AG10803 (cell line): Measurements from ENCODE around the gene PROB1.

Experiments
- DNase-seq: peaks from one replicate; pipeline ENCODE4 v3.0.0; 2010; ENCODE audit warnings: low read depth
- H3K4me3 ChIP-seq: 2 replicates; pipeline ENCODE4 v1.5.1; 2011; ENCODE audit warnings: mild to moderate bottlenecking, low read length, control low read depth
- TF ChIP-seq, protein P1 (sequence below): conservative IDR thresholded peaks from 2 replicates; pipeline ENCODE4 v1.5.1; 2011; ENCODE audit warnings: mild to moderate bottlenecking, low read length, control low read depth, inconsistent platforms

PROB1 gene

DNA sequence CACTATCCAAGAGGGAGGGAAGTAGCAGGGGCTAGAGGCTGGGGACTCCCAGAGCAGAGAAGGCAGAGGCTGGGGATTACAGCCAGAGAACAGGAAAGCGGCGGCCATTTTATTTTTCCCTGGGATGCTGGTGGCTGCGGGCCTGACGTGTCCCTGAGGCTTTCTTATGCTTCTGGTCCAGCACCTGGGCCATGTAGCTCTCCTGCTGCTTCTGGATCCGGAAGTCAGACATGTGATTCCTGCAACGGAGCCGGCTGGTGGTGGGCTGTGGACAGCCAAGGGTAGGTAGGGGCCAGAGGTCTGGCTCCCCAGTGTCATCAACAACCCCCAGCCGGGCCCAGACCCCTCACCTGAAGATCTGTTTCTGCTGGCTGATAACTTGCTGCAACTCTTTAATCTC lies 1.8 kb upstream of the PROB1 start:
- TF ChIP-seq, protein P1, sequence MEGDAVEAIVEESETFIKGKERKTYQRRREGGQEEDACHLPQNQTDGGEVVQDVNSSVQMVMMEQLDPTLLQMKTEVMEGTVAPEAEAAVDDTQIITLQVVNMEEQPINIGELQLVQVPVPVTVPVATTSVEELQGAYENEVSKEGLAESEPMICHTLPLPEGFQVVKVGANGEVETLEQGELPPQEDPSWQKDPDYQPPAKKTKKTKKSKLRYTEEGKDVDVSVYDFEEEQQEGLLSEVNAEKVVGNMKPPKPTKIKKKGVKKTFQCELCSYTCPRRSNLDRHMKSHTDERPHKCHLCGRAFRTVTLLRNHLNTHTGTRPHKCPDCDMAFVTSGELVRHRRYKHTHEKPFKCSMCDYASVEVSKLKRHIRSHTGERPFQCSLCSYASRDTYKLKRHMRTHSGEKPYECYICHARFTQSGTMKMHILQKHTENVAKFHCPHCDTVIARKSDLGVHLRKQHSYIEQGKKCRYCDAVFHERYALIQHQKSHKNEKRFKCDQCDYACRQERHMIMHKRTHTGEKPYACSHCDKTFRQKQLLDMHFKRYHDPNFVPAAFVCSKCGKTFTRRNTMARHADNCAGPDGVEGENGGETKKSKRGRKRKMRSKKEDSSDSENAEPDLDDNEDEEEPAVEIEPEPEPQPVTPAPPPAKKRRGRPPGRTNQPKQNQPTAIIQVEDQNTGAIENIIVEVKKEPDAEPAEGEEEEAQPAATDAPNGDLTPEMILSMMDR = no peak

DNA sequence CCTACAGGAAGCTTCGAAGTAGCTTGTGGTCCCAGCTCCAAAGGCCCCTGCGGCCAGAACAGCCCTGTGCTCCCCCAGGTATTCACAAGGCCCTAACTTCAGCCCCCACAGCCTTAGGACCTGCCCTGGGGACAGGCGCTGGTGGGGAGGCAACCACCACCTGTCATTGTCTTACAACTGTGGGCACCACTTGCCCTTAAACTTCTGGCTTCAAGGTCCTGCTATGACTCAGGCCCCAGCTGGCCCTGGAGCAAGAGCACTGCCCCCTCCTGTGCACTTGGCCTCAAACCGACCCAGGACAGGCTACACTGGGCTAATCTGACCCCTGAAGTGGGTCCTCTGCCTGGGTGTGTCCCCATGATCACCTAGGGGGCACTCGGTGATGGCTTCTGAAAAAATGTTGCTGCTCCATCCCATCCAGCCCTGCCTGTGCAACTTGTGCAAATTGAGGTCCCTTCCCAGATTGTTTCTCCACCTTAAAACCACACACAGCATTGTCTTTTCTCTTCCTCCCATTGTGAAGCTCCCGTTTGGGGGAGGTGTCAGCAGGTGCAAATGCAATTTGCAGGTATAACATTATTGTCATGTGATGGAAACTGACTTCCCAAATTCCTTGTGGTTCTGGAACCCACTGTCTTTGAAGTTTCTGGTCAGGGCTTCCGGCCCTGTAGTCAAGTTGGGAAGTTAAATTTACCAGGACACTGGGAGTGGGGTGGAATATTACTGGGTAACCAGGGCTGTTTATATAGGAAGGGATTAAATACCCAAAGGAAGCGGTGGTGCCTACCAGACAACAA lies 1.1 kb upstream of the PROB1 start:
- DNase-seq = no peak
- H3K4me3 ChIP-seq = no peak overlapping the region
- TF ChIP-seq, protein P1 = no peak; the same call in 1 of the 2 replicates

More for the DNA sequence above, 1.8 kb upstream of the PROB1 start:
- no peak overlapping the region for H3K4me3 ChIP-seq
- DNase-seq = no peak

DNA sequence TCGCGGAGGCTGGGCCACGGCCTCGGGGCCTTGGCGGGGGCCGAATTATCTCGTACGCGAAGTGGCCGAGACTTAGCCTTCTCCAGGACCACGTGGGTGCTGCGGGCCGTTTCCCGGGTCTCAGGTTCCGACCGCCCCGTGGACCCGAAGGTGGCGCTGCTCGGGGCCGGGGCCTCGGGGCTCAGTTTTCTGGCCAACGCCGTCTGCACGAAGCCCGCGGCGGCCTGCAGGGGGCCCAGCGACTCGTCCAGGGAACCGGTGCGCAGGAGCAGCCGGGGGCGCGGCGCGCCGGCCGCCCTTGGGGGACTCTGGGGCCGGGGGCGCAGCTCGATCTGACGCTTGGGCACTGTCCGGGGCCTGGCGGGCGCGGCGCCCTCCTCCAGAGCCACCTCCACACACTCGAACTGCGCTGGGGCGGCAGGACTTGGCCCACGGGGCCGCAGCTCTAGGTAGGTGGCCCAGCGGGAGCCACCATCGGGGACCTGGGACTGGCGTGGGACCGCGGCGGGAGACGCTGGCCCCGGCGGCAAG lies 716 bp downstream of the PROB1 start:
- TF ChIP-seq, protein P1 = peak; percentile 22; the same call in 1 of the 2 replicates
- no peak for DNase-seq
- peak overlapping the region; percentile 49 for H3K4me3 ChIP-seq

DNA sequence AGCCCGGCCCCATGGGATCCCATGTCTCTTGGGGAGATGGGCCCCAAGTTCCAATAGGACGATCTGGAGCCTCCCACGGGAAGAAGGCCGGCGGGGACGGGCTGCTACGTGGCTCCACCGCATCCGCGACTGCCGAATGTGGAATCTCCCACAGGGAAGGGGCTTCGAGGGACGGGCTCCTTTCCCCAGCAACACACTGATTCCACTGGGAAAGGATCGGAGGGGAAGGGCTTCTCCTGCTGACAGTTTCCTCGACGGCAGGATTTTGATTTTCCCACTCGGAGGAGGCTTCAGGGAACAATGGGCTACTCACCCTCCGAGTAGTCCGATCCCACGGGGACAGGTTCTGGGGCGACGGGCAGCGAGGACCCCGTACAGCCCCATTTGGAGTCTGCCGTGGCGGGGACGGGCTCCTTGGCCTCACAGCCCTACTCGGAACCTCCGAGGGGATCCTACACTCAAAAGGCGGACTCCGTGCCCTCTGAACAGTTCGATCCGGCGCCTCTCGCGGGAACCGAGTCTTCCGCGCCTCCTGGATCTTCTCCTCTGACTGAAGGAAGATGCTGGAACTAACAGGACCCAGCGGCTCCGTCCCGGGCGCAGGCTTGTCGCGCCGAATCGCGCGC lies 1.3 kb downstream of the PROB1 start:
- TF ChIP-seq, protein P1 = no peak
- DNase-seq = no peak
- peak overlapping the region; percentile 49 for H3K4me3 ChIP-seq

DNA sequence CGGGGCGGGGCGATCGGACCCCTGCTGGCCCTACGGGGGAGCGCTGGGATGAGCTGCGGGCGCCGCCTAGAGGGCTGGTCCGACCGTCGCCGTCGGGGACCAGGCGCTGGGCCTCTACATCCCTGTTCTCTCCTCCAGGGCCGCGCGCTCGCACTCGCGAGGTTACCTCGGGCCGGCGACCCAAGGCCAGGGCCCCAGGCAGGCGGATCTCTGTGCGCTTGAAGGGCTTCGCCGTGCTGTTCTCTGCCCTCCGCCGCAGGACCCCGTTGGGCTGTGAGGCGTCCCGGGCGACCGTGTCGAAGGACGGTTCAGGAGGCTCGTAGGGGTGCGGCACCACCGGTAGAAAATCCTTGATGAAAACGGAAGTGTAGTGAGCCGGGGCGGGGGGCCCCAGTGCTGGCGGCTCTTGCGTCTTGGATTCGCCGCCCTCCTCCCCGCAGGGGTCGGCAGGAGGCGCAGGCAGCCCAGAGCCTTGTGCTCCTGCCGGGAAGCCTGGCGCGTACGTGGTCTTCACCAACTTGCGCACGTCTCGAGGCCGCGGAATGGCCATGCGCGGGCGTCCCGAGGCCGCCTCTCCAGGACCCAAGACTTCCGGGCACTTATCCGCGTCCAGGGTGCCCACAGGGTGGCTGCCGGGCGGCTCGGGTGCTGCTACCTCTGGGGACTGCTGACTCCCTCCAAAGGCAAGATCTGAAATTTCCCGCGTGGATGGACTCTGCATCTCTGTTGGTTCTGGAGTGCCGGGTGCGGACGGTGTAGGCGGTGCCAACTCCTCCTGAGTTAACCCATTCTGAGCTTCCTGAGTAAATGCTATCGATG lies 2.0 kb downstream of the PROB1 start:
- DNase-seq = no peak
- peak overlapping the region; percentile 49 for H3K4me3 ChIP-seq
- TF ChIP-seq, protein P1 = peak; percentile 48

DNA sequence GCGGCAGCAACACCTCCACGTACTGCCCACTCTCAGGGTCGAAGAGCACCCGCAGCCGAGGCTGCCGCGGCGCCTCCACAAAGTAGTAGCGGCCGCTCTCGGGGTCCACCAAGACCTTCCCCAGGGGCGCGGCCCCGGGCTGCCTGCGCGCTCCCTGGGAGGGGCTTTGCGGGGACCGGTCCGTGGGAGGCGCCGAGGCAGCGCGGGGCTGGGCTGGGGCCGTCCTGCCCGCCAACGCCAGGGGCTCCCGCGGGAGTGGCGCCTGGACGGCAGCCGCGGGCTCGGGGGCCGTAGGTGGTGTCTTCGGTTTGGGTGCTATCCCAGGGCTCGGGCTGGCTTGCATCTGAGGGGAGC lies 2.6 kb downstream of the PROB1 start:
- DNase-seq = no peak
- TF ChIP-seq, protein P1 = no peak
- H3K4me3 ChIP-seq = no peak overlapping the region; the same call in 1 of the 2 replicates
